ENCODE measurements around the gene ZNF487.
"Not testable (repeated sequence)": the region's sequence is repeated elsewhere in the genome, so short reads cannot be mapped to it uniquely, and the experiment has no call there.

The ZNF487 gene

GRCh38 chr10:43436291-43437140 is at the start of gene ZNF487:
ZNF487 (plus strand) TSS chr10:43437111; CDS start chr10:43475814, 38,703 bp downstream.
- Histone ChIP-seq H3K27me3 (ENCODE audit: control insufficient read depth in 1 of 2, insufficient read depth in 2 of 2, low read length in 2 of 2) (no peaks in the 10 kb centered on the region), H3K9me3 (ENCODE audit: control insufficient read depth in 1 of 2, low read length in 2 of 2) (no peaks in the 10 kb centered on the region), H3K27ac (ENCODE audit: low read depth, low read length) (peak within 1 kb of the TSS; percentile 99), H3K9ac (ENCODE audit: low read depth in 1 of 2, low read length in 2 of 2) (peak within 1 kb of the TSS; percentile 98 to 100), H3K4me3 (ENCODE audit: low read depth in 1 of 2, low read length in 2 of 2) (peak within 1 kb of the TSS; percentile 92 to 95), H3K36me3 (ENCODE audit: control insufficient read depth in 1 of 2, insufficient read depth in 2 of 2, low read length in 2 of 2) (no peaks in the 10 kb centered on the region), H3K4me1 (ENCODE audit: control insufficient read depth in 1 of 2, insufficient read depth in 2 of 2, low read length in 2 of 2) (peaks cover 0 to 4% of the 10 kb centered on the region in 2 donors)

GRCh38 chr10:43387678-43388032 is 49.3 kb upstream of the ZNF487 start:
- Histone ChIP-seq H3K27me3 (ENCODE audit: control insufficient read depth in 1 of 2, insufficient read depth in 2 of 2, low read length in 2 of 2) (no peaks in the 10 kb centered on the region), H3K9me3 (ENCODE audit: control insufficient read depth in 1 of 2, low read length in 2 of 2) (no peaks in the 10 kb centered on the region), H3K36me3 (ENCODE audit: control insufficient read depth in 1 of 2, insufficient read depth in 2 of 2, low read length in 2 of 2) (peaks cover 56 to 69% of the 10 kb centered on the region in 2 donors), H3K4me3 (ENCODE audit: low read depth in 1 of 2, low read length in 2 of 2) (no peak overlapping the region), H3K9ac (ENCODE audit: low read depth in 1 of 2, low read length in 2 of 2) (no peak overlapping the region), H3K27ac (ENCODE audit: low read depth, low read length) (no peak overlapping the region), H3K4me1 (ENCODE audit: control insufficient read depth in 1 of 2, insufficient read depth in 2 of 2, low read length in 2 of 2) (peaks cover 4 to 18% of the 10 kb centered on the region in 2 donors)

- Histone ChIP-seq H3K27ac (ENCODE audit: low read depth, low read length) (no peak overlapping the region), H3K9ac (ENCODE audit: low read depth in 1 of 2, low read length in 2 of 2) (peak overlapping the region in 1 of 2 donors; percentile 15), H3K27me3 (ENCODE audit: control insufficient read depth in 1 of 2, insufficient read depth in 2 of 2, low read length in 2 of 2) (no peaks in the 10 kb centered on the region), H3K4me3 (ENCODE audit: low read depth in 1 of 2, low read length in 2 of 2) (no peak overlapping the region), H3K4me1 (ENCODE audit: control insufficient read depth in 1 of 2, insufficient read depth in 2 of 2, low read length in 2 of 2) (peaks cover 18 to 32% of the 10 kb centered on the region in 2 donors), H3K9me3 (ENCODE audit: control insufficient read depth in 1 of 2, low read length in 2 of 2) (no peaks in the 10 kb centered on the region), H3K36me3 (ENCODE audit: control insufficient read depth in 1 of 2, insufficient read depth in 2 of 2, low read length in 2 of 2) (peaks cover 76 to 88% of the 10 kb centered on the region in 2 donors)
Observed at GRCh38 chr10:43389867-43390266, 47.0 kb upstream of the ZNF487 start.

- no peak overlapping the region for H3K27ac ChIP-seq (ENCODE audit: low read depth, low read length)
- H3K4me3 ChIP-seq (ENCODE audit: low read depth in 1 of 2, low read length in 2 of 2) = no peak overlapping the region
- peaks cover 80 to 86% of the 10 kb centered on the region in 2 donors for H3K36me3 ChIP-seq (ENCODE audit: control insufficient read depth in 1 of 2, insufficient read depth in 2 of 2, low read length in 2 of 2)
- H3K4me1 ChIP-seq (ENCODE audit: control insufficient read depth in 1 of 2, insufficient read depth in 2 of 2, low read length in 2 of 2) = peaks cover 23 to 37% of the 10 kb centered on the region in 2 donors
- no peaks in the 10 kb centered on the region for H3K9me3 ChIP-seq (ENCODE audit: control insufficient read depth in 1 of 2, low read length in 2 of 2)
- no peaks in the 10 kb centered on the region for H3K27me3 ChIP-seq (ENCODE audit: control insufficient read depth in 1 of 2, insufficient read depth in 2 of 2, low read length in 2 of 2)
- H3K9ac ChIP-seq (ENCODE audit: low read depth in 1 of 2, low read length in 2 of 2) = peak overlapping the region in 1 of 2 donors; percentile 15
Observed at GRCh38 chr10:43390333-43390732, 46.6 kb upstream of the ZNF487 start.

- Histone ChIP-seq H3K4me3 (ENCODE audit: low read depth in 1 of 2, low read length in 2 of 2) (no peak overlapping the region), H3K36me3 (ENCODE audit: control insufficient read depth in 1 of 2, insufficient read depth in 2 of 2, low read length in 2 of 2) (peaks cover 80 to 86% of the 10 kb centered on the region in 2 donors), H3K27me3 (ENCODE audit: control insufficient read depth in 1 of 2, insufficient read depth in 2 of 2, low read length in 2 of 2) (no peaks in the 10 kb centered on the region), H3K27ac (ENCODE audit: low read depth, low read length) (no peak overlapping the region), H3K4me1 (ENCODE audit: control insufficient read depth in 1 of 2, insufficient read depth in 2 of 2, low read length in 2 of 2) (peaks cover 27 to 41% of the 10 kb centered on the region in 2 donors), H3K9ac (ENCODE audit: low read depth in 1 of 2, low read length in 2 of 2) (peak overlapping the region in 1 of 2 donors; percentile 15), H3K9me3 (ENCODE audit: control insufficient read depth in 1 of 2, low read length in 2 of 2) (no peaks in the 10 kb centered on the region)
Observed at GRCh38 chr10:43390759-43391158, 46.2 kb upstream of the ZNF487 start.

- no peak overlapping the region for H3K9ac ChIP-seq (ENCODE audit: low read depth in 1 of 2, low read length in 2 of 2)
- H3K9me3 ChIP-seq (ENCODE audit: control insufficient read depth in 1 of 2, low read length in 2 of 2) = no peaks in the 10 kb centered on the region
- no peak overlapping the region for H3K27ac ChIP-seq (ENCODE audit: low read depth, low read length)
- H3K36me3 ChIP-seq (ENCODE audit: control insufficient read depth in 1 of 2, insufficient read depth in 2 of 2, low read length in 2 of 2) = peaks cover 75 to 80% of the 10 kb centered on the region in 2 donors
- no peaks in the 10 kb centered on the region for H3K27me3 ChIP-seq (ENCODE audit: control insufficient read depth in 1 of 2, insufficient read depth in 2 of 2, low read length in 2 of 2)
- no peak overlapping the region for H3K4me3 ChIP-seq (ENCODE audit: low read depth in 1 of 2, low read length in 2 of 2)
- H3K4me1 ChIP-seq (ENCODE audit: control insufficient read depth in 1 of 2, insufficient read depth in 2 of 2, low read length in 2 of 2) = peaks cover 31 to 41% of the 10 kb centered on the region in 2 donors
Observed at GRCh38 chr10:43391496-43391895, 45.4 kb upstream of the ZNF487 start.

- Histone ChIP-seq H3K27me3 (ENCODE audit: control insufficient read depth in 1 of 2, insufficient read depth in 2 of 2, low read length in 2 of 2) (no peaks in the 10 kb centered on the region), H3K4me3 (ENCODE audit: low read depth in 1 of 2, low read length in 2 of 2) (no peak overlapping the region), H3K4me1 (ENCODE audit: control insufficient read depth in 1 of 2, insufficient read depth in 2 of 2, low read length in 2 of 2) (peaks cover 33 to 43% of the 10 kb centered on the region in 2 donors), H3K9ac (ENCODE audit: low read depth in 1 of 2, low read length in 2 of 2) (peak overlapping the region in 1 of 2 donors; percentile 16), H3K27ac (ENCODE audit: low read depth, low read length) (no peak overlapping the region), H3K36me3 (ENCODE audit: control insufficient read depth in 1 of 2, insufficient read depth in 2 of 2, low read length in 2 of 2) (peaks cover 62 to 67% of the 10 kb centered on the region in 2 donors), H3K9me3 (ENCODE audit: control insufficient read depth in 1 of 2, low read length in 2 of 2) (no peaks in the 10 kb centered on the region)
Observed at GRCh38 chr10:43392748-43393147, 44.2 kb upstream of the ZNF487 start.

GRCh38 chr10:43393186-43393585 is 43.7 kb upstream of the ZNF487 start:
- not testable (repeated sequence) for H3K27ac ChIP-seq (ENCODE audit: low read depth, low read length)
- H3K36me3 ChIP-seq (ENCODE audit: control insufficient read depth in 1 of 2, insufficient read depth in 2 of 2, low read length in 2 of 2) = peaks cover 58 to 63% of the 10 kb centered on the region in 2 donors

GRCh38 chr10:43393606-43394360 is 43.1 kb upstream of the ZNF487 start:
- Histone ChIP-seq H3K9ac (ENCODE audit: low read depth in 1 of 2, low read length in 2 of 2) (peak overlapping the region in 1 of 2 donors; percentile 10), H3K9me3 (ENCODE audit: control insufficient read depth in 1 of 2, low read length in 2 of 2) (no peaks in the 10 kb centered on the region), H3K4me1 (ENCODE audit: control insufficient read depth in 1 of 2, insufficient read depth in 2 of 2, low read length in 2 of 2) (peaks cover 43 to 46% of the 10 kb centered on the region in 2 donors), H3K4me3 (ENCODE audit: low read depth in 1 of 2, low read length in 2 of 2) (no peak overlapping the region), H3K27ac (ENCODE audit: low read depth, low read length) (no peak overlapping the region), H3K36me3 (ENCODE audit: control insufficient read depth in 1 of 2, insufficient read depth in 2 of 2, low read length in 2 of 2) (peaks cover 53 to 57% of the 10 kb centered on the region in 2 donors), H3K27me3 (ENCODE audit: control insufficient read depth in 1 of 2, insufficient read depth in 2 of 2, low read length in 2 of 2) (no peaks in the 10 kb centered on the region)

More at GRCh38 chr10:43393186-43393585, 43.7 kb upstream of the ZNF487 start:
- H3K9me3 ChIP-seq (ENCODE audit: control insufficient read depth in 1 of 2, low read length in 2 of 2); H3K27me3 ChIP-seq (ENCODE audit: control insufficient read depth in 1 of 2, insufficient read depth in 2 of 2, low read length in 2 of 2); H3K9ac ChIP-seq (ENCODE audit: low read depth in 1 of 2, low read length in 2 of 2); H3K4me3 ChIP-seq (ENCODE audit: low read depth in 1 of 2, low read length in 2 of 2): not testable (repeated sequence)
- H3K4me1 ChIP-seq (ENCODE audit: control insufficient read depth in 1 of 2, insufficient read depth in 2 of 2, low read length in 2 of 2) = peaks cover 37 to 45% of the 10 kb centered on the region in 2 donors

- Histone ChIP-seq H3K4me3 (ENCODE audit: low read depth in 1 of 2, low read length in 2 of 2) (peak overlapping the region; percentile 80 to 90), H3K36me3 (ENCODE audit: control insufficient read depth in 1 of 2, insufficient read depth in 2 of 2, low read length in 2 of 2) (peaks cover 46 to 55% of the 10 kb centered on the region in 2 donors), H3K27ac (ENCODE audit: low read depth, low read length) (no peak overlapping the region), H3K9me3 (ENCODE audit: control insufficient read depth in 1 of 2, low read length in 2 of 2) (no peaks in the 10 kb centered on the region), H3K4me1 (ENCODE audit: control insufficient read depth in 1 of 2, insufficient read depth in 2 of 2, low read length in 2 of 2) (peaks cover 50 to 54% of the 10 kb centered on the region in 2 donors), H3K27me3 (ENCODE audit: control insufficient read depth in 1 of 2, insufficient read depth in 2 of 2, low read length in 2 of 2) (no peaks in the 10 kb centered on the region), H3K9ac (ENCODE audit: low read depth in 1 of 2, low read length in 2 of 2) (peak overlapping the region; percentile 71 to 88)
Observed at GRCh38 chr10:43394868-43395267, 42.0 kb upstream of the ZNF487 start.
